Nephron progenitor cell (in vitro differentiated cells): ENCODE results near the gene MAP4K4.
"Not testable (repeated sequence)": the region's sequence is repeated elsewhere in the genome, so short reads cannot be mapped to it uniquely, and the experiment has no call there.

Source experiments
- DNase-seq: peaks from one replicate; pipeline ENCODE4 v3.0.0; 2021
- H3K27ac Mint-ChIP-seq: 2 replicates; pipeline ENCODE4 v1.8.0; 2021; ENCODE audit warnings: mild to moderate bottlenecking, moderate library complexity, mixed read lengths
- H3K27me3 Mint-ChIP-seq: 2 replicates; pipeline ENCODE4 v1.8.0; 2021; ENCODE audit warnings: mild to moderate bottlenecking, low read depth, mixed read lengths; ENCODE audit not compliant: poor library complexity
- H3K36me3 Mint-ChIP-seq: 2 replicates; pipeline ENCODE4 v1.8.0; 2021; ENCODE audit warnings: low read depth, mixed read lengths
- H3K4me1 Mint-ChIP-seq: 2 replicates; pipeline ENCODE4 v1.8.0; 2021; ENCODE audit warnings: mixed read lengths
- H3K4me3 Mint-ChIP-seq: 2 replicates; pipeline ENCODE4 v1.8.0; 2021; ENCODE audit warnings: mild to moderate bottlenecking, moderate library complexity, mixed read lengths
- H3K9me3 Mint-ChIP-seq: 2 replicates; pipeline ENCODE4 v1.8.0; 2021; ENCODE audit warnings: mild to moderate bottlenecking, moderate library complexity, mixed read lengths
- CTCF ChIP-seq: fragments of 200-600 bp; sonication (generic); IDR thresholded peaks from 2 replicates; pipeline ENCODE4 v1.5.0; 2021; ENCODE audit warnings: antibody characterized with exemption

Gene MAP4K4

DNA sequence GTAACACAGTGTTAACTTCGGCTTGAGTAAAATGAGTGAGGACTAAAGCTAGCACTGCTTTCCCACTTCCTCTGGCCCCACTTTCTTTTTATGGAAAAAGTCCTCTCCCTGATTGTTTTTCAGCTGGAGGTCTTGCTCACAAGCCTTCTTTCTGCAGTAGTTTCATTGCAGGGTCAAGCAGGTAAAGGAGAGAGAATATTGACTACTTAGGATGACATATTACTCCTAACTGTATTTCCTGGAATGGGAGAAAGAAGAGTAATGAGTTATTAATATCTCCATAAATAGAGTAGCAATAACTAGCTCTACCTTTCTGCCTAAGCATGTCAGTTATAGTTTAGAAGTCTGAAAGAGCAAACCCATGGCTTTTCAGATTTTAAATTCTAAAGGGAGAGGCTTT is 45.0 kb downstream of the MAP4K4 start:
- DNase-seq = no peak
- no peaks in the 10 kb centered on the region for H3K27me3 Mint-ChIP-seq
- peaks cover 53% of the 10 kb centered on the region for H3K4me1 Mint-ChIP-seq
- TF ChIP-seq CTCF = no peak
- H3K36me3 Mint-ChIP-seq = peaks cover 23% of the 10 kb centered on the region
- no peak overlapping the region for H3K4me3 Mint-ChIP-seq
- no peaks in the 10 kb centered on the region for H3K9me3 Mint-ChIP-seq
- H3K27ac Mint-ChIP-seq = peak overlapping the region; percentile 82

DNA sequence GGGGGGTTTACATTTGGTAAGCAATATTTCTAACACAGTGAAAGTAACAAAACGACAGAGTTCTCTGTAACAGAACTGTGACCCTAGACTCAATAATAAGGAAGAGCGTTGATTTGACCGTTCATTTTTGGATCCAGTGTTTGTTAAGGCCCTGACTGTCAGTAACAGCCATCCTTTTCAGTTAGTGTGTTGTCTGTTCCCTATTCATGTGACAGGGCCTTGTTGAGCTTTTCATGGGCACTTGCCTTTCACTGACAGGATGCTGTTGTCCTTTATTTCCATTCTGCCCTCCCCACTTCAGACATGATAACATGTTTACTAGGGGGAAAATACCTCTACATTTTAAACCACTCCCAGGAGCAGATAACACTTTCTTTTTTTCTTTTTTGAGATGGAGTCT is 45.8 kb downstream of the MAP4K4 start:
- H3K27me3 Mint-ChIP-seq = no peaks in the 10 kb centered on the region
- peaks cover 53% of the 10 kb centered on the region for H3K4me1 Mint-ChIP-seq
- no peak for DNase-seq
- no peak for TF ChIP-seq CTCF
- no peak overlapping the region for H3K4me3 Mint-ChIP-seq
- peak overlapping the region; percentile 96 for H3K27ac Mint-ChIP-seq
- H3K36me3 Mint-ChIP-seq = peaks cover 28% of the 10 kb centered on the region
- H3K9me3 Mint-ChIP-seq = peaks cover 3% of the 10 kb centered on the region

DNA sequence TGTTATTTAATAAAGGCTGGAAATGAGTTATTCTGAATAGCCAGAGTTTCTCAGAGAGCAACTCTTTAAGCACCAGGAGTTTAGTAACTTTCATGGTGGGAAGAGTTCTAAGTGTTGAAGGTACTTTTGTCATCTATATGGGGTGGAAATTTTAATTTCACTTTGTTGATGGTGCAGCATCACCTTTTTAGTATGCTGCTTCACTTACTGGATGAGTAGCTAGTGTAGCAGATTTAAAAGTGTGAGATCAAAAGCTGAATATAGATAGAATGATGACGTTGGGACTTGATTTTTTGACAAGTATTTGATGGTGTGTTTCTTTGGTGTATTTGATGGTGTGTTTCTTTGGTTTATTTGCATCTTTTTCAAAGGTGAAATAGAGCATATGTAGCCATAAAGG is 47.3 kb downstream of the MAP4K4 start:
- H3K9me3 Mint-ChIP-seq = peaks cover 6% of the 10 kb centered on the region
- H3K36me3 Mint-ChIP-seq = peaks cover 28% of the 10 kb centered on the region
- DNase-seq = no peak
- H3K4me1 Mint-ChIP-seq = peaks cover 53% of the 10 kb centered on the region
- H3K27me3 Mint-ChIP-seq = no peaks in the 10 kb centered on the region
- no peak overlapping the region for H3K4me3 Mint-ChIP-seq
- H3K27ac Mint-ChIP-seq = peak overlapping the region; percentile 48
- TF ChIP-seq CTCF = no peak

GRCh38 chr2:101745711-101746694 is 48.5 kb downstream of the MAP4K4 start:
- Mint-ChIP-seq H3K36me3 (peaks cover 26% of the 10 kb centered on the region), H3K4me1 (peaks cover 54% of the 10 kb centered on the region), H3K27ac (peak overlapping the region; percentile 3), H3K9me3 (peaks cover 9% of the 10 kb centered on the region), H3K4me3 (no peak overlapping the region), H3K27me3 (no peaks in the 10 kb centered on the region)
- TF ChIP-seq CTCF = no peak
- no peak for DNase-seq

GRCh38 chr2:101748000-101748399 is 50.5 kb downstream of the MAP4K4 start:
- H3K4me3 Mint-ChIP-seq = no peak overlapping the region
- peaks cover 59% of the 10 kb centered on the region for H3K4me1 Mint-ChIP-seq
- TF ChIP-seq CTCF = no peak
- peaks cover 28% of the 10 kb centered on the region for H3K36me3 Mint-ChIP-seq
- no peak for DNase-seq
- peaks cover 9% of the 10 kb centered on the region for H3K9me3 Mint-ChIP-seq
- H3K27ac Mint-ChIP-seq = no peak overlapping the region
- H3K27me3 Mint-ChIP-seq = no peaks in the 10 kb centered on the region

GRCh38 chr2:101748462-101748861 is 51.0 kb downstream of the MAP4K4 start:
- not testable (repeated sequence) for H3K27ac Mint-ChIP-seq, H3K27me3 Mint-ChIP-seq, DNase-seq, H3K4me3 Mint-ChIP-seq, H3K9me3 Mint-ChIP-seq
- peaks cover 28% of the 10 kb centered on the region for H3K36me3 Mint-ChIP-seq
- peaks cover 59% of the 10 kb centered on the region for H3K4me1 Mint-ChIP-seq
